SK-N-MC (cell line): ENCODE data around the gene A4GALT.

Source experiments
- EZH2 ChIP-seq: fragments of 200-600 bp; sonication (generic); IDR thresholded peaks from one replicate; pipeline ENCODE4 v1.6.1; 2017; ENCODE audit warnings: antibody characterized with exemption
- POLR2AphosphoS5 ChIP-seq: IDR thresholded peaks from 2 replicates; pipeline ENCODE4 v1.6.1; 2012; ENCODE audit warnings: mild to moderate bottlenecking, low read depth, low read length, borderline replicate concordance

DNA sequence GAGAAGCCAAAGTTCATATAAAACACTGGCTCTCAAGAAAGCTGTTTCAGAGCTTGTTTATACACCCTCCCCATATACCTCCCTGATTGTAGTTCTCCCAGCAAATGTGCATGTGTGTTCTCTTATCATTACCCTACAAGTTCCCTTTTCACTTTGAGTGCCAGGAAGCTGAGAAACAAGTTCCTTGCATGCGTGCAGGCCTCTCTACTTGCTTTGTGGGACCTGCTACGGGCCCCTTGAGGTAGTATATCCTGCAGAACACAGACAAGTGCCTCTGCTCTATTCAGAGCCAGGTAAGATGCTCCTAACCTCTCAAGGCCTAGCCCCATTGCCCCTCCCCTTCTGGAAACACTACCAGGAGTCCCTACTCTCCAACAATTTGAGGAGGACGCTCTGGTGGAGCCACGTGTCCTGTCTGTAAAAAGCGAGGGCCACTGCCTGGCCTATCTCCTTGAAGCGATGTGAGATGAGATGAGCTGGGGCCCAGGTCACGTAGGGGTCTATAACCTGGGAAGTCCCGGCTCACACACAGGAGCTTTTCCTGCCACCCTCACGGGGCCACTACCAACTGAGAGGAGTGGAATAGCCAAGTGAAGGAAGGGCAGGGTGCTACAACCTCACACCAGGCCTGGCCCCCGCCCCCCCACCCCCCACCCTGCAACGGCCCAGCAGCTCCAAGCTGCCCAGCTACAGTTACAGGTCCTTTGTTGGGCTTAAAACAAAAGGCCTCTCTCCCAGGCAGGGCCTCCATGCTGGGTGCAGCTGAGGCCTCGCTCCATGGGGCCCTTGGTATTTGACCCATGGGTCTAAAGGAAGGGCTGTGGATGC is 77.7 kb downstream of the A4GALT start:
- TF ChIP-seq POLR2AphosphoS5 (no peak), EZH2 (no peak)
